CD4-positive, alpha-beta T cell treated with Interleukin-4 for 1 hour (primary cell): ENCODE measurements around the gene WDR86.

Experiments used
- DNase-seq, 2 donors: peaks; one replicate each; pipeline ENCODE4 v3.0.0-alpha.2; 2020 to 2022

Gene WDR86

GRCh38 chr7:151409667-151410404, at the start of gene WDR86:
TSS of gene WDR86 (minus strand) at chr7:151410038. CDS start at chr7:151409589, 449 bp downstream.
- DNase-seq, result peak in 1 of 2 donors; percentile 34

- no peak for DNase-seq
Measured at GRCh38 chr7:151457534-151457933, 47.7 kb upstream of the WDR86 start.

- no peak for DNase-seq
Measured at GRCh38 chr7:151456782-151457181, 46.9 kb upstream of the WDR86 start.

- DNase-seq, result no peak
Measured at GRCh38 chr7:151456276-151456675, 46.4 kb upstream of the WDR86 start.

- DNase-seq, result no peak
Measured at GRCh38 chr7:151455690-151456089, 45.9 kb upstream of the WDR86 start.

- no peak for DNase-seq
Measured at GRCh38 chr7:151454932-151455530, 45.2 kb upstream of the WDR86 start.

- DNase-seq, result no peak
Measured at GRCh38 chr7:151454305-151454704, 44.5 kb upstream of the WDR86 start.

- DNase-seq, result no peak
Measured at GRCh38 chr7:151453326-151453791, 43.5 kb upstream of the WDR86 start.

- peak in 1 of 2 donors; percentile 8 for DNase-seq
Measured at GRCh38 chr7:151452680-151453325, 43.0 kb upstream of the WDR86 start.

GRCh38 chr7:151451626-151452571, 42.1 kb upstream of the WDR86 start:
- DNase-seq, result peak in 1 of 2 donors; percentile 5

GRCh38 chr7:151451156-151451555, 41.3 kb upstream of the WDR86 start:
- no peak for DNase-seq

- no peak for DNase-seq
Measured at GRCh38 chr7:151449990-151450389, 40.2 kb upstream of the WDR86 start.

GRCh38 chr7:151448261-151449252, 38.7 kb upstream of the WDR86 start:
- peak; percentile 73 to 81 for DNase-seq

GRCh38 chr7:151447901-151448260, 38.0 kb upstream of the WDR86 start:
- no peak for DNase-seq

- DNase-seq, result no peak
Measured at GRCh38 chr7:151447312-151447711, 37.5 kb upstream of the WDR86 start.

- DNase-seq, result no peak
Measured at GRCh38 chr7:151446412-151446811, 36.6 kb upstream of the WDR86 start.

- no peak for DNase-seq
Measured at GRCh38 chr7:151444632-151445031, 34.8 kb upstream of the WDR86 start.

GRCh38 chr7:151442776-151443496, 33.1 kb upstream of the WDR86 start:
- no peak for DNase-seq

GRCh38 chr7:151440799-151441445, 31.1 kb upstream of the WDR86 start:
- DNase-seq, result peak in 1 of 2 donors; percentile 27
